Fibroblast of pulmonary artery (primary cell): Measurements from ENCODE around the gene AKT2.

Experiments
- DNase-seq: peaks from one replicate; pipeline ENCODE4 v3.0.0-alpha.2; 2010; ENCODE audit warnings: low read depth
- H3K4me3 ChIP-seq: replicated peaks from 2 replicates; pipeline ENCODE4 v1.5.1; 2011; ENCODE audit warnings: low read depth, mild to moderate bottlenecking, control low read depth, low read length, moderate library complexity
- CTCF ChIP-seq: IDR thresholded peaks from 2 replicates; pipeline ENCODE4 v1.5.1; 2011; ENCODE audit warnings: mild to moderate bottlenecking, control low read depth, low read length, inconsistent platforms; ENCODE audit errors: missing control alignments

Gene AKT2

GRCh38 chr19:40235238-40236025, 49.7 kb downstream of the AKT2 start:
- peak; percentile 13 for TF ChIP-seq CTCF

DNA sequence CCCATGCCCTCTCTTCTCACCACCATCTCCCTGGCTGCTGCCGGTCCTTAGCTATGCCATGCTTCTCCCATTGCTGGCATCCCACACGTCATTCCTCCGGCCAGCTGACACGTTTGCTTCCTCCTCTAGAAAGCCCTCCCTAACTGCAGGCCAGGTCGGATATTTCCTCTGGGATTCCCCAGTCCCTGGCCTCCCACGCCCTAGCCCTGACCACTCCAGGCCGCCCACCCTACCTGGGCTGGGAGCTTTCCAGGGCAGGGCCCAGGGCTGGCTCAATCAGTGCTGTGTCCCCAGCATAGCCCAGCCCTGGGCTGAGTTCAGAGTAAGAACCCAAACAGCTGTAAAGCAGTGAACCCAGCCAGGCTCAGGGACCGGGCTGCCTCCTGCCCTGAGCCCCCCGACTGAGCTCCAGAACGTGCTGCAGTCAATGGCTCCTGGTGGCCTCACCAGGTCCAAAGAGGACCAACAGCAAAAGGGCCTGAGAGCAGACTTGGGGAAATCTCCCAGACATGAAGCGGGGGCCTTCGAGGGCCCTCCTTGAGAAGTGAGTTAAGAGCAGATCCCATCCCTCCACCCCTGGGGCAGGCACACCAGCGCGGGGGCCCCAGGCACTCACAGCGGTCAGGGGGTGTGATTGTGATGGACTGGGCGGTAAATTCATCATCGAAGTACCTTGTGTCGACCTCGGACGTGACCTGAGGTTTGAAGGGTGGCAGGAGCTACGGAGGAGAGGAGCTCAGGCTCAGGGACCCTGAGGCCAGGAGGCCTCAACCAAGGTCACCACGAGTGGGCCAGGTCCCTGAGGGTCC, 50.5 kb downstream of the AKT2 start:
- no peak for DNase-seq
- TF ChIP-seq CTCF, result no peak
- no peak overlapping the region for H3K4me3 ChIP-seq

More at GRCh38 chr19:40235238-40236025, 49.7 kb downstream of the AKT2 start:
- DNase-seq, result no peak
- H3K4me3 ChIP-seq, result no peak overlapping the region

DNA sequence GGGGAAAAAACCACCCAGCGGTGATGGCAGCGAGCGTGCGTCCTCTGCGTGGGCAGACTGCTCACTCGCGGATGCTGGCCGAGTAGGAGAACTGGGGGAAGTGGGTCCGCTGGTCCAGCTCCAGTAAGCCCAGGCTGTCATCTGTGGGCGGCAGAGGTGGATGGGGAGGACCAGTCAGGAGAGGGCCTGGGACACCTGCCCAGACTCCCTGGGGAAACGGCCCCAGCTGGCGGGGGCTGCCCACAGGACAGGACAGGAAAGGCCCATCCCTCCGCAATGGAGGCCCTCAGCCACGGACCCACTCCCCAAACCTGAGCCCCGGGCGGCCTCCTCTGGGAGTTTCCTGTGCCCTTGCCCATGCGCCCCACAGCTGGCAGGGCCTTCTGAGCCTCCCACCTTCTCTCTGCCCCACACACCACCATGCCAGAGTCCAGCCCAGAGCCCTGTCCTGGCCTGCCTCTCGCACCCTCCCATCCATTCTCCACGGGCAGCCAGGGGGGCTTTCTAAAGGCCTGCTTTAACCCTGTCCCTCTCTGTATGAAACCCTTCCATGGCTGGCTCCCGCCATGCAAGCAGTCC, 51.2 kb downstream of the AKT2 start:
- no peak overlapping the region for H3K4me3 ChIP-seq
- TF ChIP-seq CTCF, result no peak
- no peak for DNase-seq

- no peak for TF ChIP-seq CTCF
- H3K4me3 ChIP-seq, result no peak overlapping the region
- DNase-seq, result no peak
These were observed 52.0 kb downstream of the AKT2 start for GRCh38 chr19:40232949-40233810.

DNA sequence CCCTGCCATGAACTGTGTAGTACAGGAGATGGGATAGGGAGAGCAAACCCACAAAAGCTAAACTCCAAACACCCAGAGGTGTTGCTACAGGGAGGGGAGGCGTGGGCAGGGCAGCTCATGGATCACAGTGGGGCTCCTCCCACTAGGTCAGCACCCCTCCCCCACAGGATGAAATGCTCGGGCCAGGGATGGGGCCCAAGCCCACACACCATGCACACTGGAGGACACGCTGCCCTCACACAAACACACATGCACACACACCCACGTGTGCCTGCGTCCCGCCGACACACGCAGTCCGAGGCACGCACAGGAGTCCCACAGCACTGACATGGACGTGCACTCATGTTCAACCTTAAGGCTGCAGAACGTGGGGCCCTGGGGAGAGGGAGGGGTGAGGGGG, 52.7 kb downstream of the AKT2 start:
- no peak for TF ChIP-seq CTCF
- no peak for DNase-seq
- no peak overlapping the region for H3K4me3 ChIP-seq
